B cell (primary cell): ENCODE results near the gene OR6S1.

Experiments used
- EZH2 ChIP-seq: IDR thresholded peaks from 2 replicates; pipeline ENCODE4 v1.6.1; 2012; ENCODE audit warnings: borderline replicate concordance, low read depth, mild to moderate bottlenecking, moderate library complexity, low read length; ENCODE audit not compliant: insufficient read depth, poor library complexity, severe bottlenecking
- TF ChIP-seq, protein P1 (sequence below): fragments of 200-600 bp; IDR thresholded peaks from one replicate; pipeline ENCODE4 v1.8.0; 2022; ENCODE audit warnings: antibody characterized with exemption, mild to moderate bottlenecking

DNA sequence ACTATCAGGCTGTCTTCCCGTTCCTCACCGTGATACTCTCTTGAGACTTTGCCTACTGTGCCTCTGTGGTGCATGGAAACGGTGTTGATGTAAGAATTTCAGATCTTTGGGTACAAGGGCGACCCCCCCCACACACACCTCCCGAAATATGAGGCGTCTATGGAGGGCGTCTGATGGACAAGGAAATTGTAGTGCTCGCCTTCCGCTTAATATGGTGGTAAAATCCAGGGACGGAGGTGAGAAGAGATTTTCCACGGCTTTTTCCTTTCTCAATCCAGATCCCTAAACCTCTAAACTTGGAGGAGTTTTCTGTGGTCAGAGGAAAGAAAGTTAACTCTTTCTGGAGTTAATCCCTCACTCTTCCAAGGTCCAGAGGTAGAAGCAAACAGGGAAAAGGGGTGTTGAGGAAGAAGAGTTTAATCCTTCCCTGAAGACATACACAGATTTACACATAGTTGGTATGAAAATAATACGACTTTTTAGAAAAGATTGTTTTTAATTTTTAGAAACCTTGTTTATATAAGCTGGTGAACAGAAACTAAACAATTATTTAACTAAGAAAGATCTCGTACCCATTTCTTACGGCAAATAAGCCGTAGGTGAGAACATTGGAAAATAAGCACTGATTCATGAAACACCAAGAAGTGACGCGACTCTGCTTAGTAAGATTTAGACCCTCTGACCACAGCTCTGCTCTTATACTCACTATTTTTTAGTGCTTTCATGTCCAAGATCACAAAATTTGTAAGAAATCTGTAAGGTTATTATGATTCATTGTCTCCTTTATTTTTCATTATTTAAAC lies 27.3 kb downstream of the OR6S1 start:
- TF ChIP-seq, protein P1, sequence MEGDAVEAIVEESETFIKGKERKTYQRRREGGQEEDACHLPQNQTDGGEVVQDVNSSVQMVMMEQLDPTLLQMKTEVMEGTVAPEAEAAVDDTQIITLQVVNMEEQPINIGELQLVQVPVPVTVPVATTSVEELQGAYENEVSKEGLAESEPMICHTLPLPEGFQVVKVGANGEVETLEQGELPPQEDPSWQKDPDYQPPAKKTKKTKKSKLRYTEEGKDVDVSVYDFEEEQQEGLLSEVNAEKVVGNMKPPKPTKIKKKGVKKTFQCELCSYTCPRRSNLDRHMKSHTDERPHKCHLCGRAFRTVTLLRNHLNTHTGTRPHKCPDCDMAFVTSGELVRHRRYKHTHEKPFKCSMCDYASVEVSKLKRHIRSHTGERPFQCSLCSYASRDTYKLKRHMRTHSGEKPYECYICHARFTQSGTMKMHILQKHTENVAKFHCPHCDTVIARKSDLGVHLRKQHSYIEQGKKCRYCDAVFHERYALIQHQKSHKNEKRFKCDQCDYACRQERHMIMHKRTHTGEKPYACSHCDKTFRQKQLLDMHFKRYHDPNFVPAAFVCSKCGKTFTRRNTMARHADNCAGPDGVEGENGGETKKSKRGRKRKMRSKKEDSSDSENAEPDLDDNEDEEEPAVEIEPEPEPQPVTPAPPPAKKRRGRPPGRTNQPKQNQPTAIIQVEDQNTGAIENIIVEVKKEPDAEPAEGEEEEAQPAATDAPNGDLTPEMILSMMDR = no peak
- no peak for TF ChIP-seq EZH2
